ENCODE data around the gene NRXN3.

DNA sequence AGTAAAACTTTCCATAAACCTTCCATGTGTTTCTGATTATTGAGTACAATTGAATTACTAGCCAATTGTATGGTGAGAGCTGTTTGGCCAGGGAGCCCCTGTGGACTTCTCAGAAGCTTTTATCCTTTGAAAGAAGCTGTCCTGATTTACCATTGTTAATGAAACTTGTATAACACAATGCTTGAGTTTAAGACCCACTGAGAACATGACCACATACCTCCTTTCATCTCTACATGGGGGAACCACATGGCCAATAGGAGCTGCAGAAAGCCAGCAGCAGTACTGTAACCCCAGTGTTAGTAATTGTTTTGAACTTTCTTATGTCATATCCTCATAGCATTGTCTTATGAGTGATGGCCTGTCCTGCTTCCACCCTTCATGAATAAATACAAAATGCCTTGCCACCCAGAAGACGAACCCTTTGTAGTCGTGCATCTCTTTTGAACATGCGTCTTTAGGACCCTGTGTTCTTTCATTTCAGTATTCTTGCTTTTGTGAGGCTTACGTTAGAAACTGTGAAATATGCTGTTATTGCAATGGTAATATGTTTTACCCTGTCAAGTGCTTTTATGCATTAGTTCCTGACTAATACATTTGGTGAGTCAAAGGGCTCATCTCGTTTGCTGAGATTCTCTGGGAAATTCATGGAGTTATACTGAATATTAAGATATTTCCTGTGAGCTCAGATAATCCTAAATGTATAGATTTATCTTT, 815.7 kb downstream of the NRXN3 start:
- TF ChIP-seq, protein P1, sequence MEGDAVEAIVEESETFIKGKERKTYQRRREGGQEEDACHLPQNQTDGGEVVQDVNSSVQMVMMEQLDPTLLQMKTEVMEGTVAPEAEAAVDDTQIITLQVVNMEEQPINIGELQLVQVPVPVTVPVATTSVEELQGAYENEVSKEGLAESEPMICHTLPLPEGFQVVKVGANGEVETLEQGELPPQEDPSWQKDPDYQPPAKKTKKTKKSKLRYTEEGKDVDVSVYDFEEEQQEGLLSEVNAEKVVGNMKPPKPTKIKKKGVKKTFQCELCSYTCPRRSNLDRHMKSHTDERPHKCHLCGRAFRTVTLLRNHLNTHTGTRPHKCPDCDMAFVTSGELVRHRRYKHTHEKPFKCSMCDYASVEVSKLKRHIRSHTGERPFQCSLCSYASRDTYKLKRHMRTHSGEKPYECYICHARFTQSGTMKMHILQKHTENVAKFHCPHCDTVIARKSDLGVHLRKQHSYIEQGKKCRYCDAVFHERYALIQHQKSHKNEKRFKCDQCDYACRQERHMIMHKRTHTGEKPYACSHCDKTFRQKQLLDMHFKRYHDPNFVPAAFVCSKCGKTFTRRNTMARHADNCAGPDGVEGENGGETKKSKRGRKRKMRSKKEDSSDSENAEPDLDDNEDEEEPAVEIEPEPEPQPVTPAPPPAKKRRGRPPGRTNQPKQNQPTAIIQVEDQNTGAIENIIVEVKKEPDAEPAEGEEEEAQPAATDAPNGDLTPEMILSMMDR (IDR thresholded peaks at IDR 0.05), result no peak
- TF ChIP-seq POLR2A (IDR thresholded peaks at IDR 0.05), result no peak

All from heart left ventricle (tissue), 13 donors.